Vagina (tissue), 2 donors: Measurements from ENCODE around the gene SMARCC1.
"Not testable (repeated sequence)": the region's sequence is repeated elsewhere in the genome, so short reads cannot be mapped to it uniquely, and the experiment has no call there.

ENCODE experiments used
- POLR2A ChIP-seq, 2 donors: fragments of 450-650 bp; IDR thresholded peaks; one replicate each; pipeline ENCODE4 v1.6.1; 2017; ENCODE audit warnings: antibody characterized with exemption in 2 of 2, mild to moderate bottlenecking in 2 of 2, moderate library complexity in 2 of 2
- TF ChIP-seq, protein P1 (sequence below), 3 experiments: fragments of 450-650 bp in 2 of 3; fragments of 200-600 bp in 1 of 3; sonication (generic) in 1 of 3; IDR thresholded peaks; one replicate each; pipeline ENCODE4 v1.5.1; 2017 to 2019; ENCODE audit warnings: antibody characterized with exemption in 3 of 3, mild to moderate bottlenecking in 2 of 3, moderate library complexity in 2 of 3

DNA sequence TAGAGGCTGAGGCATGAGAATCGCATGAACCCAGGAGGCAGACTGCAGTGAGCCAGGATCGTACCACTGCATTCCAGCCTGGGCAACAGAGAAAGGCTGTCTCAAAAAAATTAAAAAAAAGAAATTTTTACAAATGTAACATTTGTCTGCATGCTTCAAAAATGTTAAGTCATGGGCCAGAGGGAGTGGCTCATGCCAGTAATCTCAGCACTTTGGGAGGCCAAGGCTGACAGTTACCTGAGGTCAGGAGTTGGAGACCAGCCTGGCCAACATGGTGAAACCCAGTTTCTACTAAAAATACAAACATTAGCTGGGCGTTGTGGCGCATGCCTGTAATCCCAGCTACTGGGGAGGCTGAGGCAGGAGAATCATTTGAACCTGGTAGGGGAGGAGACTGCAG lies 21.5 kb downstream of the SMARCC1 start:
- TF ChIP-seq, protein P1, sequence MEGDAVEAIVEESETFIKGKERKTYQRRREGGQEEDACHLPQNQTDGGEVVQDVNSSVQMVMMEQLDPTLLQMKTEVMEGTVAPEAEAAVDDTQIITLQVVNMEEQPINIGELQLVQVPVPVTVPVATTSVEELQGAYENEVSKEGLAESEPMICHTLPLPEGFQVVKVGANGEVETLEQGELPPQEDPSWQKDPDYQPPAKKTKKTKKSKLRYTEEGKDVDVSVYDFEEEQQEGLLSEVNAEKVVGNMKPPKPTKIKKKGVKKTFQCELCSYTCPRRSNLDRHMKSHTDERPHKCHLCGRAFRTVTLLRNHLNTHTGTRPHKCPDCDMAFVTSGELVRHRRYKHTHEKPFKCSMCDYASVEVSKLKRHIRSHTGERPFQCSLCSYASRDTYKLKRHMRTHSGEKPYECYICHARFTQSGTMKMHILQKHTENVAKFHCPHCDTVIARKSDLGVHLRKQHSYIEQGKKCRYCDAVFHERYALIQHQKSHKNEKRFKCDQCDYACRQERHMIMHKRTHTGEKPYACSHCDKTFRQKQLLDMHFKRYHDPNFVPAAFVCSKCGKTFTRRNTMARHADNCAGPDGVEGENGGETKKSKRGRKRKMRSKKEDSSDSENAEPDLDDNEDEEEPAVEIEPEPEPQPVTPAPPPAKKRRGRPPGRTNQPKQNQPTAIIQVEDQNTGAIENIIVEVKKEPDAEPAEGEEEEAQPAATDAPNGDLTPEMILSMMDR (IDR thresholded peaks at IDR 0.05): not testable (repeated sequence)
- TF ChIP-seq POLR2A (IDR thresholded peaks at IDR 0.05): not testable (repeated sequence)
